22Rv1 (cell line): ENCODE results near the gene CEP41.

Source experiments
- ZFX ChIP-seq: fragments of 450-650 bp; IDR thresholded peaks from 2 replicates; pipeline ENCODE4 v1.6.1; 2017; ENCODE audit warnings: antibody characterized with exemption, borderline replicate concordance
- TF ChIP-seq, protein P1 (sequence below): fragments of 450-650 bp; IDR thresholded peaks from 2 replicates; pipeline ENCODE4 v1.5.1; 2017; ENCODE audit warnings: mild to moderate bottlenecking

DNA sequence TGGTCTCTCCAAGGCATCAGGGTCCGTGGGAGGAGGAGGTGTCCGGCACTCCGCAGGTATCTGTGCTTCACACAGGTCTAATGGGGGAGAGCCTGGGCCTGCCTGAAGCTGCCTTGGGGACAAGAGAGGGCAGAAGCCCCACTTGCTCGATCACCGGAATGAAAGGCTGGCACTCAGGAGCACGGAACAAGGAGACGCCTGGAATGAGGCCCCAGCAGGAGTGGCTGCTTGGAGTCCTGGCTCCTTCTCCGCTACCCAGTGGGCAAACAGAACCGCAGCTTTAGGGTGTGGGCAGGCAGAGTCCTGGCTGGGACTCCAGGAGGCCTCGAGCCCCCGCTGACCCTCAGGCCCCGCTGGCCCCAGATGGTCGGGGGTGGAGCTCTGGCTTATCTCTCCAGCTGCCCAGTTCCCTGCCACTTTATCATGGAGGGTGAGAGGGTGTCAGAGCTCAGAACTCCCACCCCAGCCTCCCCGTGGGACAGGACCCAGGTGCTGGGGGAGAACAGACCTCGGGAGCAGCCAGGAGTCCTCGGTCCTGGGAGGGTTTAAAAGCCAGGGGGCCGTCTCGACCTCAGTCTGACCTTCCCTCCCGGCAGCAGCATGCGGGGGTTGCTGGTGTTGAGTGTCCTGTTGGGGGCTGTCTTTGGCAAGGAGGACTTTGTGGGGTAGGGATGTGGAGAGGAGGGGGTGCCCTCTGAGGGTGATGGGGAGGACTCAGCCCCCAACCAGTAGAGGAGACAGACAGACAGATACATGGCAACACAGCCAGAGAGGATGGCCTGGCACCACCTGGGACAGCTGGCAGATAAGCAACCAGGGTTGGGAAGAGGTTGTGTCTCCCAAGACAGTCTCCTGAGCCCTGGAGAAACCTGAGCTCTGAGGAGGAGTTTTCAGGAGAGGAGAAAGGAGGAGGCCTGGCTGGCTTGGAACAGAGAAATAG lies 60.6 kb downstream of the CEP41 start, which contains the start of gene CPA1:
- TF ChIP-seq ZFX: no peak
- TF ChIP-seq, protein P1, sequence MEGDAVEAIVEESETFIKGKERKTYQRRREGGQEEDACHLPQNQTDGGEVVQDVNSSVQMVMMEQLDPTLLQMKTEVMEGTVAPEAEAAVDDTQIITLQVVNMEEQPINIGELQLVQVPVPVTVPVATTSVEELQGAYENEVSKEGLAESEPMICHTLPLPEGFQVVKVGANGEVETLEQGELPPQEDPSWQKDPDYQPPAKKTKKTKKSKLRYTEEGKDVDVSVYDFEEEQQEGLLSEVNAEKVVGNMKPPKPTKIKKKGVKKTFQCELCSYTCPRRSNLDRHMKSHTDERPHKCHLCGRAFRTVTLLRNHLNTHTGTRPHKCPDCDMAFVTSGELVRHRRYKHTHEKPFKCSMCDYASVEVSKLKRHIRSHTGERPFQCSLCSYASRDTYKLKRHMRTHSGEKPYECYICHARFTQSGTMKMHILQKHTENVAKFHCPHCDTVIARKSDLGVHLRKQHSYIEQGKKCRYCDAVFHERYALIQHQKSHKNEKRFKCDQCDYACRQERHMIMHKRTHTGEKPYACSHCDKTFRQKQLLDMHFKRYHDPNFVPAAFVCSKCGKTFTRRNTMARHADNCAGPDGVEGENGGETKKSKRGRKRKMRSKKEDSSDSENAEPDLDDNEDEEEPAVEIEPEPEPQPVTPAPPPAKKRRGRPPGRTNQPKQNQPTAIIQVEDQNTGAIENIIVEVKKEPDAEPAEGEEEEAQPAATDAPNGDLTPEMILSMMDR: no peak
